ENCODE measurements around the gene GRID1. TPM values are rescaled to one million over a fixed set of nuclear protein-coding genes. Genes with fewer than 3 reads are reported as not detected.

Gene GRID1
- total RNA-seq, 3 donors from 2014 or later = 2.3 to 8.5 (median 5.9) TPM

- no peak for TF ChIP-seq CTCF (IDR thresholded peaks at IDR 0.05)
- TF ChIP-seq POLR2AphosphoS5 (IDR thresholded peaks at IDR 0.05) = no peak
- TF ChIP-seq POLR2A (IDR thresholded peaks at IDR 0.05) = no peak
- Histone ChIP-seq H3K27ac (no peak overlapping the region), H3K27me3 (no peaks in the 10 kb centered on the region), H3K9me3 (peaks cover 0 to 15% of the 10 kb centered on the region in 2 donors), H3K4me3 (no peak overlapping the region), H3K36me3 (no peaks in the 10 kb centered on the region), H3K4me1 (no peaks in the 10 kb centered on the region)
- intact Hi-C loops (cut with DNase I; ENCODE audit: low total_unique reads) = no loop called here
- DNase-seq (ENCODE audit: low spot score in 2 of 2) = no peak
Measured at GRCh38 chr10:86234541-86235270, 131.9 kb downstream of the GRID1 start.

- Histone ChIP-seq H3K9me3 (peaks cover 0 to 15% of the 10 kb centered on the region in 2 donors), H3K27me3 (no peaks in the 10 kb centered on the region), H3K4me3 (no peak overlapping the region), H3K36me3 (no peaks in the 10 kb centered on the region), H3K27ac (no peak overlapping the region), H3K4me1 (no peaks in the 10 kb centered on the region)
- DNase-seq (ENCODE audit: low spot score in 2 of 2) = no peak
- no peak for TF ChIP-seq POLR2A (IDR thresholded peaks at IDR 0.05)
- no peak for TF ChIP-seq CTCF (IDR thresholded peaks at IDR 0.05)
- TF ChIP-seq POLR2AphosphoS5 (IDR thresholded peaks at IDR 0.05) = no peak
- intact Hi-C loops (cut with DNase I; ENCODE audit: low total_unique reads) = no loop called here
Measured at GRCh38 chr10:86234107-86234506, 132.5 kb downstream of the GRID1 start.

GRCh38 chr10:86233131-86233530, 133.5 kb downstream of the GRID1 start:
- no peaks in the 10 kb centered on the region for H3K4me1 ChIP-seq
- H3K36me3 ChIP-seq = no peaks in the 10 kb centered on the region
- peaks cover 0 to 6% of the 10 kb centered on the region in 2 donors for H3K9me3 ChIP-seq
- intact Hi-C loops (cut with DNase I; ENCODE audit: low total_unique reads) = no loop called here
- no peak for DNase-seq (ENCODE audit: low spot score in 2 of 2)
- H3K4me3 ChIP-seq = no peak overlapping the region
- H3K27me3 ChIP-seq = no peaks in the 10 kb centered on the region
- no peak overlapping the region for H3K27ac ChIP-seq
- TF ChIP-seq POLR2A (IDR thresholded peaks at IDR 0.05) = no peak

GRCh38 chr10:86232644-86233043, 134.0 kb downstream of the GRID1 start:
- Histone ChIP-seq H3K4me1 (no peaks in the 10 kb centered on the region), H3K27me3 (no peaks in the 10 kb centered on the region), H3K27ac (no peak overlapping the region), H3K4me3 (no peak overlapping the region), H3K36me3 (no peaks in the 10 kb centered on the region), H3K9me3 (peaks cover 0 to under 1% of the 10 kb centered on the region in 2 donors)
- no peak for DNase-seq (ENCODE audit: low spot score in 2 of 2)
- intact Hi-C loops (cut with DNase I; ENCODE audit: low total_unique reads) = no loop called here
- TF ChIP-seq CTCF (IDR thresholded peaks at IDR 0.05) (no peak), POLR2AphosphoS5 (IDR thresholded peaks at IDR 0.05) (no peak), POLR2A (IDR thresholded peaks at IDR 0.05) (no peak)

GRCh38 chr10:86231796-86232560, 134.6 kb downstream of the GRID1 start:
- DNase-seq (ENCODE audit: low spot score in 2 of 2) = no peak

More at GRCh38 chr10:86231796-86232560, 134.6 kb downstream of the GRID1 start:
- Histone ChIP-seq H3K27me3 (no peaks in the 10 kb centered on the region), H3K36me3 (no peaks in the 10 kb centered on the region), H3K4me3 (no peak overlapping the region), H3K27ac (no peak overlapping the region), H3K4me1 (no peaks in the 10 kb centered on the region), H3K9me3 (no peaks in the 10 kb centered on the region)
- TF ChIP-seq POLR2AphosphoS5 (IDR thresholded peaks at IDR 0.05) (no peak), CTCF (IDR thresholded peaks at IDR 0.05) (no peak), POLR2A (IDR thresholded peaks at IDR 0.05) (no peak)
- intact Hi-C loops (cut with DNase I; ENCODE audit: low total_unique reads) = no loop called here

Data from breast epithelium (tissue), 4 donors.